GM19023 (cell line): ENCODE measurements around the gene NOTCH1.
"Not testable (repeated sequence)": the region's sequence is repeated elsewhere in the genome, so short reads cannot be mapped to it uniquely, and the experiment has no call there.

Experiments
- ATAC-seq: cut with Tn5 transposase; IDR thresholded peaks from one replicate; pipeline ENCODE4 v1.9.1; 2021; ENCODE audit warnings: mild to moderate bottlenecking, moderate library complexity; ENCODE audit not compliant: unreplicated experiment

The NOTCH1 gene

DNA sequence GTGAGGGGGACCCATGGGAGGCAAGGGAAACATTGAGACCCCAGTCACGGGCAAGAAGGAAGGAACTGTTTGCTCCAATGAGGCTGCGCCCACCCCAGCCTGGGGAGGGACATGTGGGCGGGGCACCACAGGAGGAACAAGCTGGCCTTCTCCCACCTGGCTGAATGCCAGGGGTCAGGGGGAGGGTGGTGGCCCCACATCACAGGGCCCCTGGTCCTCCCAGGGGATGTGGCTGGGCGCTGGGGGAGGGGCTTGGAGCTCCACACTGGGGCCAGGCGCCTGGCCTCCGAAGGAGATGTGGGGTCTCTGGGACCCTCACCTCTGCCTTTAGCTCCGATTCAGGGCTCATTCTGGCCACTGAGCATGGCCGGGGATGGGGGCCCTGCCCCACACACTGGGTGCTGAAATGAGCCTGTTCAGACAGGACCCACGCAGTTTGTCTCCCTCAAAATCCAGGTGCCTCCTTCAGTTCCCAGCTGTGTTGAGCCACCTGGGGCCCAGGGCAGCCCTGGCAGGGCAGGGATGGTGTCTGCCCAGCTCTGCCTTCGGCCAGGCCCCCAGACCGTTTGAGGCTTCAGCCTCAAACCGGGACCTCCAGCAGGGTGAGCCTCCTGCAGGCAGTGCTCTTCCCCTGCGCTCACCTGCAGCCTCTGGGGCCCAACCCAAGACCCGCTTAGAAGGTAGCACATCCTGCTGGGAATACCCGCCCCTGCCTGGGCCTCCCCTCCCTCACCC lies 33.2 kb upstream of the NOTCH1 start:
- no peak for ATAC-seq

DNA sequence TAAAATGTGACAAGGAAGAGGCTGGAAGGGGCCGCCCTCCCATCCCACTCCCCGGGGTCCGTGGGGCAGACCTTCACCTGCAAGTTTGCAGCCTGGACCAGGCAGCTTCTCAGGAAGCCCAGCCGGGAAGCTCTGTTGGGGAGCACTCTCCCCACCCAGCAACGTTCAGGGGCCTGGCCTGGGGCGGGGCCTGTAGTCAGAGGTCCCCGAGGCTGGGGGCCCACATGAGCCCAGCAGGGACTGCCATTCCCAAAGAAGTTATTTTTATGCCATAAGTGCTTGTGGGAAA lies 32.7 kb upstream of the NOTCH1 start:
- ATAC-seq, result no peak

DNA sequence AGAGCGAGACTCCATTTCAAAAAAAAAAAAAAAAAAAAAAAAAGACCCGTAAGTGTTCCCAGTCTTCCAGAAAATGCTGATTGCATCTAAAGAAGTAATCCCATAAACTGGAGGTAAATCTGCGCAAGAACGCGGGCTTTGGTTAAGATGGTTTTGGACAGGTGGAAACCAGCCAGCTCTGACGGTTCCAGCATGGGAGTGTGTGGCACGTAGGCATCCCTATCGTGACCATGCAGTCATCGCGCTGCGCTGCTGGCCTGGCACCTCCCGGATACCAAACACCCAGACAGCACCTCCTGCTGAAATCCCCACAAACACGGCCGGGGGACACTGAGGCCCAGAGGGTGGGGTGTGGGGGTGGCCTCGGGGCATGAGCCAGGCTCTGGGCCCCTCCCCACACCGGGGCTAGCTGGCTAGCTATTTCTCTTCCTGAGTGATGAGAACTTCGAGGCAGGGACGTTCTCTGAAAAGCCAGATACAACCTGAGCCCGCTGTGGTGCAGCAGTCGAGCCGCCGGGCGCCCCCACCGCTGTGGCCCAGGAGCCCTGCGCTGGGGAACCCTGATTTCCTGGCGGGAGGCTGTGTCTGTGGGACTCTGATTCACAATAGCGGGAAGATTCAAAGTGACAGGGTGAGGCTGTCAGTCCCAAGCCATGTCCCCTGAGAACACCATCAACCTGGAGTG lies 32.2 kb upstream of the NOTCH1 start:
- no peak for ATAC-seq

DNA sequence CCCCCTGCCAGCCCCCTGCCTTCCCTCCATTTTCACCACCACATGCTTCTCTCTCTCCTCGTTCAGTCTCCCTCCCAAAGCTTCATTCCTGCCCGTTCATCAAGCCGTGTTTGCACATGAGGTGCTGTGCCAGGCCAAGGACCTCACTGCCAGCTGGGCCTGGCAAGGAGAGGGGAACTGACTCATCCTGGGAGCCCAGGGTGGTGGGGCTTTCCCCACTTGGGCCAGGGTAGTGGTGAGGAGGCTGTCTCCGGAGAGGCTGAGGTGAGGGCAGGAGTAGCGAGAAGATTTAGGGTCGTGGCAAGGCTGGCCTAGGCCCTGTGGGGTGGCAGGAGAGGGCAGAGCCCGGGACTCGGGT lies 30.4 kb upstream of the NOTCH1 start:
- ATAC-seq, result no peak

DNA sequence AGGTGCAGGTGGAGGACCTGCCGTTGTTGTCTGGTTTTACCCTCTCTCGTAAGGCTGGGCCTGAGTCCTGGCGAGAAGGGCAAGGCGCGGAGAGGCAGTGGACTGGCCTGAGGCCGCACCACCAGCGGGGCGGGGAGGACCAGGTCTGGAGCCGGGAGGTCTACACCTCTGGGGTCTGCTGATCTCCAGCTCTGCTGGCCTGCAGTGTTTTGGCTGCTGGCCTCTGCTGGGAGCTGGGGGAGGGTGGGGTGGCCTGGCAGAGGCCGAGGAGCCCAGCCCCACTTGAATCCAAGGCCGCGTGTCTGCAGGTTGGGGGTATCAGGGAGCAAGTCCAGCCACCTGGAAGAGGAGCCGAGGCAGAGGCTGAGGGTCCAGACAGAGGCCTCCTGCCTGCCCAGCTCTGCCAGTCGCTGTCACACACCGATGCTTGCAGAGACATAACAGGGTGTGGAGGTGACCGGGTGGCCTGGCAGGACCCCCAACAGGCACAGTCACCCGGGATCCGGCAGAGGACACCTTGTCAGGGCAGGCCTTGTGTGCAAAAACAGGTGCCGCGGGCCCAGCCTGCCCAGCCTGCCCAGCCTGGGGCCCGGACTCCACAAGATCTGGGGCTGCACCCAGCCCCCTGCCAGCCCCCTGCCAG lies 29.9 kb upstream of the NOTCH1 start:
- ATAC-seq, result no peak

DNA sequence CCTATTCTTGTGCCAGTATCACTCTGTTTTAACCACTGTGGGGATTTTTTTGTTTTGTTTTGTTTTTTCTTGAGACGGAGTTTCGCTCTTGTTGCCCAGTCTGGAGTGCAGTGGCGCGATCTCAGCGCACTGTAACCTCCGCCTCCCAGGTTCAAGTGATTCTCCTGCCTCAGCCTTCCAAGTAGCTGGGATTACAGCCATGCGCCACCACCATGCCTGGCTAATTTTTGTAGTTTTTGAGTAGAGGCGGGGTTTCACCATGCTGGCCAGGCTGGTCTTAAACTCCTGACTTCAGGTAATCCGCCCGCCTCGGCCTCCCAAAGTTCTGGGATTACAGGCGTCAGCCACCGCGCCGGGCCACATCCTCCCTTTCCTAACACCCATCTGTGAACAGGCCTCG lies 28.8 kb upstream of the NOTCH1 start:
- not testable (repeated sequence) for ATAC-seq

DNA sequence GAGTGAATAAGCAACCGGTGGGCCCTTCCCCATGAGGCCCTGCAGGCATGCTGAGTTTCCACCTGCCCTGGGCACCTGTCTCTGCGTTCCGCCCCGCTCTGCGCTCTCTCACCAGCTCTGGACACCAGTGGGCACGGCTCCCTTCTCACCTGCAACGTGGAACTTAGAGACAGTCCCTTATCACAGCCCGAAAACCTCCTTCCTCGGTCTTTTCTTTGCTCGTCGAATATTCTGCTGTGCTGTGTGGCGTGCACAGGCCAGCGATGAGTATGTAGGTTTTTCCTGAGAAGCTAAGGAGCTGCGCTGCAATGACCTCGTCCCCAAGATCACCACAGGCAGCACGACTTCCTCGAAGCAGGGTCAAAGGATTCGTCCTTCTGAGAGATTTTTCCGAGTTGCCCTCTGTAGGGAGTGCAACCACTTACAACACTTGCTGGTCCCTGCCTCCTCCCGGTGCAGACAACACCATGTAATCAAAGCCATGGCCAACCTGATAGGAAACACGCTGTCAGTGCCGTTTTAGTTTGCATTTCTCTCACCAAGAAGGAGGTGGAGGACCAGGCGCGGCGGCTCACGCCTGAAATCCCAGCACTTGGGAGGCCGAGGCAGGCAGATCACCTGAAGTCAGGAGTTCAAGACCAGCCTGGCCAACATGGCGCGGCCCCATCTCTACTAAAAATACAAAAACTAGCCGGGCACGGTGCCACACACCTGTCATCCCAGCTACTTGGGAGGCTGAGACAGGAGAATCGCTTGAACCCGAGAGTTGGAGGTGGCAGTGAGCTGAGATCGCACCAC lies 27.2 kb upstream of the NOTCH1 start:
- no peak for ATAC-seq

DNA sequence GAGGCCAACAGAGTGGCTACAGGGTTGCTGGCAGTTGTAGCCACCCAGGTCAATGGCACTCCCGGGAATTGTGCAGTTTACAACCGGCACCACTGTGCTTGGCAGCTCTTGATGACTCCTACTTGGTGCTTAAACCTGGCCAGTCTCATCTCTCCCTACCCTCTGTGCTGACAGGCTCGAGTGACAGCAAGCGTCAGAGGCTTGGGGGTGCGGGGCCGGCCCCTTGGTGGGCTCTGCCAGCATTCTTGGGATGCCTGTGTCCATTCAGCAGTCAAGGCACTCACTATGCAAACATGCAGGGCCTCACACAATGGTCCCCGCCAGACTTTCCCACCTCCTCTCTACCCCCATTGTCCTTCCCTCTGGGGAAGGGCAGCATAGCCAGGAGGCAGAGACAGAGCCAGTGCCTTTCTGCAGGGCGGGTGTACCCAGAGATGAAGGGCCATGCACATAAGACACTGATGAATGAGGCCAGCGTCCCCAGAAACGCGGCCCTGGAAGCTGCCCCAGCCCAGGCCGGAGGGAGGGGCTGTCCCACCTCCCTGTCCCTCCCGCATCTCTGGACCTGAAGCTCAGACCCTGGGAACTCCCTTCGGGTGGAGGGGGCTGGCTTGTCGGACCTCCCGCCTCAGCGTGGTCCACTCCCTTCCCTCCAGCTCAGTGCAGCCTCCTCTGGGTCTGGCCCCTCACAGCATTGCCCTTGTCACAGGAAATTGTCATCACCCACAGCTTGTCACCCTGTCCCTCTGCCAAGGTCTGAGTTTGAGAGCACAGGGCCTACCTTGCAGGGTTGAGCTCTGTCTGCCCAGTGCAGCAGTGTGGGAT lies 26.4 kb upstream of the NOTCH1 start:
- no peak for ATAC-seq

DNA sequence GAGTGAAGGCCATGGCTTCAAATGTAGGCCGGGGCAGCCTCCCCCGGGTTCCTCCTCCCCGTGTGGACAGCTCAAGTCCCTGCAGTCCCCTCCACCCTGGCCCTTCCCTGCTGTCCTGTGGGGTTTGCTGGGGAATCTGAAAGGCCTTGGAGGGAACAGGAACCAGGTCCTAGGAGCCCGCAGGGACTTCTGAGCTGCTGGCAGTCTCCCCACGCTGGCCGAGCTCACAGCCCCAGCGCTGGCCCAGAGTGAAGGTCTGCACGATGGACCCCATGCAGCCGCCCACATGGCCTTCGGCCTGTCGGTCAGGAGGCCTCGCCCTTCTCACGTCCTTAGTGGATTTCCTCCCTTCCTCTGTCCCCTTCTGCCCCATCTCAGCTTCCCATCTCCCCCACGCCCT lies 25.7 kb upstream of the NOTCH1 start:
- no peak for ATAC-seq

DNA sequence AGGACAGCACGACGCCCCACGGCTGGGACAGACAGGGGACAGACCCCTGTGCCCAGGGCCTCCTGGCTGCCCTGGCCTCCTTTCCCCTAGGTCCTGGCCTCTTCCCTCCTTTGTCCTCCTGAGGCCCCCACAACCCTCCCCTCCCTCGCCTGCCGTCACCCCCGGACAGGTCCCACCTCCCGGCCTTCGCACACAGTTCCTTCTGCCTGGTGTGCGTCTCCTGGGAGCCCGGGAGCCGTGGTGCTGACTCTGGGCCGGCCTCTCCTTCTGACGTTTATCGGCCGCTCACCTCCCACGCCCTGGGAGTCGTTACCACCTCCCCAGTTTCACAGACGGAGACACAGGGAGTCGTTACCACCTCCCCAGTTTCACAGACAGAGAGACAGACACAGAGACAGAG lies 25.1 kb upstream of the NOTCH1 start:
- no peak for ATAC-seq

DNA sequence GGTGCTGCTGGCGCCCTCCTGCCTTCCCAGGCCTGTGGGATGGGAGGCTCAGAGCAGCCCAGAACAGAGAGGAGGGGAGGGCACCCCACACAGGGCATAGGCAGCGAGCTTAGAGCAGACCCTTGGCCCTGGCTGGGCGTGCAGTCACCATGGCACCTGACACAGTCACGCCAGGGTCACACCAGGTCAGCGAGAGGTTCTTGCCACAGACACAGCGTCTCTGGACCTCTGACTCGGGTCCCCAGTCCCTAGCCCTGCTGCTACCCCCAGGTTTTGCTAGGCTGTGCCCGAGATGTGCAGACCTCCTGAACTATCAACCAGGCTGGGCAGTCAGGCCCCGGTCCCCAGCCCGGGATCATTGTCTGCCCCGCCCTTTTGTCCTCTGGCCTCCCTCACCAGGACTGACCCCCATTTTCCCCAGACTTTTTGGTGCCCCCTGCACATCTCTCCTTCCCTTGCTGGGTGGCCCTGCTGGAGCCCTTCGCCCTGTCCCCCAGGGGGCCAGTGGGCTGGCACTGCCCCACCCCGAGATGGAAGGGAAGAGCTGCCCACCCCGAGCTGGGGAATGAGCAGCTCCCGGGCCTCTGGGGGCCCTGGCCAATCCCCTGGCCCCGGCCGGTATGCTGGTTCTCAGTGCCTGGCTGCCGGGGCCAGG lies 24.5 kb upstream of the NOTCH1 start:
- no peak for ATAC-seq

DNA sequence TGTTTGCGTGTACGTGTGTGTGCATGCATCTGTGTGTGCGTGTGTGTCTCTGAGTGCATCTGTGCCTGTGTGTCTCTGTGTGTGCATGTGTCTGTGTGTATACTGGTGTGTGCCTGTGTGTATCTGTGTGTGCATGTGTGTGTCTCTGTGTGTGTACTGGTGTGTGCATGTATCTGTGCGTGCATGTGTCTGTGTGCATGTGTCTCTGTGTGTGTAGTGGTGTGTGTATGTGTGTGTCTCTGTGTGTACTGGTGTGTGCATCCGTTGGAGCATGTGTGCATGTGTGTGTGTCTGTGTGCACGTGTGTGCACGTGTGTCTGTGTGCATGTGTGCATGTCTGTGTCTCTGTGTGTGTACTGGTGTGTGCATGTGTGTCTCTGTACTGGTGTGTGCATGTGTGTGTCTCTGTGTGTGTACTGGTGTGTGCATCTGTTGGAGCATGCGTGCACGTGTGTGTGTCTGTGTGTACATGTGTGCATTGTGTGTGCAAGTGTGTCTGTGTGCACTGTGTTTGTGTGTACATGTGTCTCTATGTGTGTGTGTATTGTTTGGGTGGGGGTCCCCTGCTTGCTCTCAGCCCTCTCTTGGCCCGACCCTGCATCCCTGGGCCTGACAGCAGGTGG lies 23.8 kb upstream of the NOTCH1 start:
- ATAC-seq, result no peak

DNA sequence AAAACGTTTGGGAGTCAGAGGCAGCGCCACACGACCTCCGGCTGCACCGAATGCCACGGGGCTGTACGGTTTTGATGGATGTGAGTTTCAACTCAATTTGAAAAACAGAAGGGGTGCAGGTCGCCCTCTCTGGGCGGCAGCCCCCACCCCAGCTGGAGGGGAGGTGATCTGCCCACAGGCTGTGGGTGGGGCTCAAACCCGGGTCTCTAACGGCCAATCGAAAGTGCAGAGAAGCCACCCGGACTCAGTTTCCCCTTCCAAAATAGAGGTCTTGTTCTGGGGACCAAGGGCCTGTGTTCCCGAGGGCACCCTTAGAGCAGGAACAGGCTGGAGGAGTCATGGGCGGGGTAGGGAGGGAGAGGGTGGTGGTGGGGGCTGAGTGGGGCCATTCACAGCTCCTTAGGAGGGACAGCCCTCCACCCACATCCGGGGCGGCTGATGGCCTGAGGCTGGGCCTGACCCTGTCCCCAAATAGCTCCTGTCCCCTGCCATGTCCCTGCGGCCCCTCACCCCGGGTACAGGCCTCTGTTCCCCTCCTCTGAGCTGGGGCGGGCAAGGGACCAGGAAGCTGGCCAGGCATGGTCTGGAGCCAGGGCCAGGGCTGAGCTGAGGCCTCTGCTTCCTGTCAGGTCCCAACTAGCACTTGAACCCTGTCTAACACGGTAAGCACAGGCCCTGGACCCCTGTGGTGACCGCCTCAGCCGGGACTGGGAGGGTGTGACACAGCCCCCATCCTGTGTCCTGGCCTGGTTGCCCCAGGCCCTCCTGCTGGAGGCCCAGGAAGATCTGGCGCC lies 22.6 kb upstream of the NOTCH1 start:
- no peak for ATAC-seq

DNA sequence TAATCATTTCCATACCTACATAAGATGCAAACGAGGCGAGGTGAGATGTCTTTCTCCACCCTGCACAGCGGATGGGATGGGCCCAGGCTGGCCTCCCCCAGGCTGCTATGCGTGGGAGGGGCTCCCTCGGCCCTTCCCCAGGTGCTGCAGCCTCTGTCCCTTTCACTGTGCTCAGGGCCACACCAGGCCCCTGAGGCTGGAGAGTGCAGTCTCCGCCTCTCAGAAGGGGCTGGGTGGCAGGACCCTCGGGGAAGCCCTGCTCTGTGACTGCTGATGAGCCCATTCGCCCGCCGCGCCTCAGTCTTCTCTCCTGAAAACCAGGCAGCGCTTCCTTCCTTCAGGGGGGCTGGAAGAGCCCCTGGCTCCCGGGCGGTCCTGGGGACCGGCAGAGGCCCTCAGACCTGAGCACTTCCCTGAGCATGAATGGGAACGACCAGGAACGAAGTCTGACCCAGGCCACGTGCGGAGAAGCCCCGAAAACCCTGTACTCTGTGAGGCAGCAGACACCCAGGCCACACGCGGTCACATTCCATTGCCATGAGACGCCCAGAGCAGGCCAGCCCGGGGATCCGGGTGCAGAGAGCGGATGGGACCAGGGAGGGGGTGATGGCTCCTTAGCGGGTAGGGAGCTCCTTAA lies 21.9 kb upstream of the NOTCH1 start:
- no peak for ATAC-seq

DNA sequence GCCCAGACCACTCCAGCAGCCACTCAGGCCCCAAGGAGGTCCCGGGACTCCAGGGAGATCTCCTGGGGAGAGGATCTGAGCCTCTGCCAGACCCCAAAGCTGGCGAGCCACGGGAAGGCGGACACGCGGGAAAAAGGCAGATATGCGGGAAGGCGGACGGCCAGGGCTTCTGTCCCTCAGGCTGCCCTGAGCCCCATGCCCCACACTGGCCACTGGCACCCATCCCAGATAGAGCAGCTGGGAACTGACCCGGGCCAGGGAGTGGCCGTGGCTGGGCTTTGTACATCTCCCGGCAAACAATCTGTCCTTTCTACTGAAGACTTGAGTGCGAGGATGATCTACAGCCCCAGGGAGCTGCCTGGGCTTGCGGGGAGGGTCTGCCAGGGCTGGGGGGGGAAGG lies 21.1 kb upstream of the NOTCH1 start:
- no peak for ATAC-seq

DNA sequence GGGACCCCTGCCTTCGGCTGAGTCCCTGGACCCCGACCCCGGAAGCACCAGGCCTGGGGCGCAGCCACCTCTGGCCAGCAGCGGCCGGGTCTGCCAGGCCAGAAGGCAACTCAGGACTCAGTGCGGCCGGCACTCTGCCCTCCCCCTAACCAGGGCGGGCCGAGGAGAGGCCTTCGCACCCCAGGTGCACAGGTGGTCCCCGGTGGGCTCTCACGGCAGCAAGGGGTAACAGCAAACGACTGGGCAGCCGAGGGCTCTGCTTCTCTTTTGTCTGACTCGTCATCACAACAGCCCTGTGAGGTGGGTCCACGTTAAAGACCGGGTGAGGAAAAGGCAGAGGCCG lies 20.7 kb upstream of the NOTCH1 start:
- no peak for ATAC-seq

DNA sequence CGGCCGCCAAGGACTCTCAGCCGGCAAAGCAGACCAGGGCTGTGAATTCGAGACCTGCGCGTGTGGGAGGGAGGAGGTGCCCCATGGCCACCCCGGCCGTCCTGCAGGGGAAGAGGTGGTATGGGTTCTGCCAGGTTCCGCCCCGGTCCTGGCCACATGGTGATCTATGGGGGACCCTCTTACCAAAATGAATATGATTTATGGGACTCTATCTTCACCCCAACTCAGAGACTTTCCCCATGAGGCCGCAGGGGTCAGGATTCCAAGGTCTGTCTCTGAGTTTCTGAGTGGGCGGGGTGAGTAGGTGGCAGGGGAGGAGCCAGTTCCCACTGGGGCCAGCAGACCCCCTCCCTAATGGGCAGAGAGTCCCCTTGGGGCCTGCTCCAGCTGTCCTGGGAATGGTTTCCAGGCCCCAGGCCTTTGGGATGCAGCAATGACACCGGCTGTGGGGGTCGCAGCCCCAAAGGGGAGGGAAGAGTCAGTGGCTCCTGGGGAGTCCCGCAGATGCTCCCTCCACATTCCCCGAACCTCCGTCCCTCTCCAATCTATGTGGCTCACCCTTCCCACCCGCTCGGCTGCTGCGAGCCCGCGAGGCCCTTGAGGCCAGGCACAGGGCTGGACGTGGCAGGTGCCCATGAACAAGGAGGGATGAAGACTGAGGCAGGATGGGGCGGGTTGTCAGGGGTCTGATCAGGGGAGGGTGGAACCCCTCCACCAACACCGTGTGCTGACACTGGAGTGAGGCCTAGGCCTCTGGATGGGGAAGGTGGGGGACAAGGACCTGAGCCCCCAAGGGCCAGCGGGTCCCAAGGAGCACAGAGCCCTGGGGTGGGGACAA lies 20.1 kb upstream of the NOTCH1 start:
- ATAC-seq, result no peak
